Activated CD8-positive, alpha-beta memory T cell treated with anti-CD3 and anti-CD28 coated beads, Interleukin-2, amount 50 U/mL, for 1 hour (primary cell): ENCODE data around the gene C1orf53.

Experiments used
- DNase-seq: peaks from one replicate; pipeline ENCODE4 v3.0.0-alpha.2; 2020; ENCODE audit errors: extremely low read depth

The C1orf53 gene

GRCh38 chr1:197955486-197956394, 53.3 kb downstream of the C1orf53 start:
- DNase-seq: no peak
